ENCODE data around the gene SLC45A1. TPM values are rescaled to one million over a fixed set of nuclear protein-coding genes. Genes with fewer than 3 reads are reported as not detected.

SLC45A1 gene
- total RNA-seq, 1 donor from 2014 or later = 2.7 TPM

GRCh38 chr1:8349961-8350360, 32.0 kb downstream of the SLC45A1 start:
- Mint-ChIP-seq H3K9me3 (no peaks in the 10 kb centered on the region), H3K36me3 (peaks cover 6% of the 10 kb centered on the region), H3K4me3 (no peak overlapping the region), H3K27me3 (no peaks in the 10 kb centered on the region), H3K4me1 (ENCODE audit: unreplicated experiment) (peaks cover 16% of the 10 kb centered on the region), H3K27ac (no peak overlapping the region)
- no peak for TF ChIP-seq CTCF (conservative IDR thresholded peaks at IDR 0.05)
- no peak for DNase-seq (ENCODE audit: extremely low spot score, unreplicated experiment)

- peaks cover 16% of the 10 kb centered on the region for H3K4me1 Mint-ChIP-seq (ENCODE audit: unreplicated experiment)
- DNase-seq (ENCODE audit: extremely low spot score, unreplicated experiment) = no peak
- TF ChIP-seq CTCF (conservative IDR thresholded peaks at IDR 0.05) = no peak
- H3K4me3 Mint-ChIP-seq = no peak overlapping the region
- no peaks in the 10 kb centered on the region for H3K9me3 Mint-ChIP-seq
- H3K36me3 Mint-ChIP-seq = peaks cover 6% of the 10 kb centered on the region
- H3K27ac Mint-ChIP-seq = no peak overlapping the region
- no peaks in the 10 kb centered on the region for H3K27me3 Mint-ChIP-seq
Observed at GRCh38 chr1:8350914-8351684, 33.2 kb downstream of the SLC45A1 start.

- no peak overlapping the region for H3K4me3 Mint-ChIP-seq
- H3K36me3 Mint-ChIP-seq = peaks cover 9% of the 10 kb centered on the region
- H3K27ac Mint-ChIP-seq = no peak overlapping the region
- H3K27me3 Mint-ChIP-seq = no peaks in the 10 kb centered on the region
- peak; percentile 76 for TF ChIP-seq CTCF (conservative IDR thresholded peaks at IDR 0.05)
- peak; percentile 71 for DNase-seq (ENCODE audit: extremely low spot score, unreplicated experiment)
- H3K9me3 Mint-ChIP-seq = no peaks in the 10 kb centered on the region
- H3K4me1 Mint-ChIP-seq (ENCODE audit: unreplicated experiment) = peaks cover 16% of the 10 kb centered on the region
Observed at GRCh38 chr1:8351693-8352470, 34.0 kb downstream of the SLC45A1 start.

GRCh38 chr1:8352471-8352845, 34.5 kb downstream of the SLC45A1 start:
- Mint-ChIP-seq H3K4me3 (no peak overlapping the region), H3K9me3 (no peaks in the 10 kb centered on the region), H3K36me3 (peaks cover 12% of the 10 kb centered on the region), H3K4me1 (ENCODE audit: unreplicated experiment) (peaks cover 16% of the 10 kb centered on the region), H3K27ac (no peak overlapping the region), H3K27me3 (no peaks in the 10 kb centered on the region)
- TF ChIP-seq CTCF (conservative IDR thresholded peaks at IDR 0.05) = no peak
- no peak for DNase-seq (ENCODE audit: extremely low spot score, unreplicated experiment)

- Mint-ChIP-seq H3K4me1 (ENCODE audit: unreplicated experiment) (peaks cover 16% of the 10 kb centered on the region), H3K27ac (peak overlapping the region; percentile 2)
Observed at GRCh38 chr1:8352886-8353785, 35.2 kb downstream of the SLC45A1 start.

More at GRCh38 chr1:8352886-8353785, 35.2 kb downstream of the SLC45A1 start:
- no peak overlapping the region for H3K4me3 Mint-ChIP-seq
- no peak for DNase-seq (ENCODE audit: extremely low spot score, unreplicated experiment)
- no peaks in the 10 kb centered on the region for H3K9me3 Mint-ChIP-seq
- peaks cover 17% of the 10 kb centered on the region for H3K36me3 Mint-ChIP-seq
- TF ChIP-seq CTCF (conservative IDR thresholded peaks at IDR 0.05) = no peak
- no peaks in the 10 kb centered on the region for H3K27me3 Mint-ChIP-seq

Measured in type B pancreatic cell (in vitro differentiated cells).